HL-60 (cell line): ENCODE measurements around the gene BNIP5.

ENCODE experiments used
- DNase-seq, 2 experiments: peaks; one replicate each; pipeline ENCODE4 v3.0.0-alpha.2; 2010 to 2020; ENCODE audit warnings: low read depth in 1 of 2, low spot score in 1 of 2
- H3K27ac ChIP-seq: fragments of 250-450 bp; sonication (Bioruptor Pico); replicated peaks from 2 replicates; pipeline ENCODE4 v1.5.1; 2020; ENCODE audit warnings: mild to moderate bottlenecking, moderate library complexity
- H3K27me3 ChIP-seq: fragments of 250-450 bp; sonication (Bioruptor Pico); 2 replicates; pipeline ENCODE4 v1.5.1; 2021; ENCODE audit warnings: mild to moderate bottlenecking, moderate library complexity; ENCODE audit not compliant: insufficient read depth, poor library complexity, severe bottlenecking
- H3K4me3 ChIP-seq: replicated peaks from 2 replicates; pipeline ENCODE4 v1.5.1; 2011; ENCODE audit warnings: mild to moderate bottlenecking, control low read depth, low read length; ENCODE audit not compliant: insufficient read depth
- GABPA ChIP-seq: IDR thresholded peaks from 2 replicates; pipeline ENCODE4 v1.6.1; 2012; ENCODE audit warnings: low read depth
- POLR2AphosphoS5 ChIP-seq: IDR thresholded peaks from 2 replicates; pipeline ENCODE4 v1.6.1; 2012; ENCODE audit warnings: low read depth
- SPI1 ChIP-seq: IDR thresholded peaks from 2 replicates; pipeline ENCODE4 v1.6.1; 2012; ENCODE audit warnings: low read depth, mild to moderate bottlenecking, borderline replicate concordance
- TF ChIP-seq, protein P1 (sequence below): IDR thresholded peaks from one replicate; pipeline ENCODE4 v1.5.1; 2011; ENCODE audit warnings: low read length, control low read depth, inconsistent platforms; ENCODE audit not compliant: insufficient read depth
- TF ChIP-seq, protein P2 (sequence below): IDR thresholded peaks from 2 replicates; pipeline ENCODE4 v1.6.1; 2012; ENCODE audit warnings: low read depth; ENCODE audit not compliant: insufficient replicate concordance

The BNIP5 gene

DNA sequence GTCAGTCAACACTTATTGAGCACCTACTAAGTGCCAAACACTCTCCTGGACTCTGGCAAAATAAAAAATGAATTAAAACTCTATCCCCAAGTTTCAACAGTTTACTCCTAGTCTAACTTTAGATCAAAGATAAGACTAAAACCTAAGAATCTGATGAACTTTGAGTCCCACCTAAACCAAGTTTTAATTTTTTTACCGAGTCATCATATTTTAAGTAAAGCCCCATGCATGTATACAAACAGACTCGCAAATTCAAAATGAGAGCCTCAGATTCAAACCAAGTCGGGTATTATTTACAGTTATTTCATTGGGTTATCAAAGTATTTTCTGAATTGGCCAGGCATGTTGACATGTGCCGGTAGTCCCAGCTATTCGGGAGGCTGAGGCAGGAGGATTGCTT is 28.2 kb downstream of the BNIP5 start:
- DNase-seq, result no peak
- H3K27ac ChIP-seq, result no peak overlapping the region
- H3K27me3 ChIP-seq, result no peaks in the 10 kb centered on the region
- no peak overlapping the region for H3K4me3 ChIP-seq
- no peak for TF ChIP-seq SPI1
- TF ChIP-seq GABPA, result no peak
- TF ChIP-seq, protein P1, sequence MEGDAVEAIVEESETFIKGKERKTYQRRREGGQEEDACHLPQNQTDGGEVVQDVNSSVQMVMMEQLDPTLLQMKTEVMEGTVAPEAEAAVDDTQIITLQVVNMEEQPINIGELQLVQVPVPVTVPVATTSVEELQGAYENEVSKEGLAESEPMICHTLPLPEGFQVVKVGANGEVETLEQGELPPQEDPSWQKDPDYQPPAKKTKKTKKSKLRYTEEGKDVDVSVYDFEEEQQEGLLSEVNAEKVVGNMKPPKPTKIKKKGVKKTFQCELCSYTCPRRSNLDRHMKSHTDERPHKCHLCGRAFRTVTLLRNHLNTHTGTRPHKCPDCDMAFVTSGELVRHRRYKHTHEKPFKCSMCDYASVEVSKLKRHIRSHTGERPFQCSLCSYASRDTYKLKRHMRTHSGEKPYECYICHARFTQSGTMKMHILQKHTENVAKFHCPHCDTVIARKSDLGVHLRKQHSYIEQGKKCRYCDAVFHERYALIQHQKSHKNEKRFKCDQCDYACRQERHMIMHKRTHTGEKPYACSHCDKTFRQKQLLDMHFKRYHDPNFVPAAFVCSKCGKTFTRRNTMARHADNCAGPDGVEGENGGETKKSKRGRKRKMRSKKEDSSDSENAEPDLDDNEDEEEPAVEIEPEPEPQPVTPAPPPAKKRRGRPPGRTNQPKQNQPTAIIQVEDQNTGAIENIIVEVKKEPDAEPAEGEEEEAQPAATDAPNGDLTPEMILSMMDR, result no peak
- no peak for TF ChIP-seq POLR2AphosphoS5
- TF ChIP-seq, protein P2, sequence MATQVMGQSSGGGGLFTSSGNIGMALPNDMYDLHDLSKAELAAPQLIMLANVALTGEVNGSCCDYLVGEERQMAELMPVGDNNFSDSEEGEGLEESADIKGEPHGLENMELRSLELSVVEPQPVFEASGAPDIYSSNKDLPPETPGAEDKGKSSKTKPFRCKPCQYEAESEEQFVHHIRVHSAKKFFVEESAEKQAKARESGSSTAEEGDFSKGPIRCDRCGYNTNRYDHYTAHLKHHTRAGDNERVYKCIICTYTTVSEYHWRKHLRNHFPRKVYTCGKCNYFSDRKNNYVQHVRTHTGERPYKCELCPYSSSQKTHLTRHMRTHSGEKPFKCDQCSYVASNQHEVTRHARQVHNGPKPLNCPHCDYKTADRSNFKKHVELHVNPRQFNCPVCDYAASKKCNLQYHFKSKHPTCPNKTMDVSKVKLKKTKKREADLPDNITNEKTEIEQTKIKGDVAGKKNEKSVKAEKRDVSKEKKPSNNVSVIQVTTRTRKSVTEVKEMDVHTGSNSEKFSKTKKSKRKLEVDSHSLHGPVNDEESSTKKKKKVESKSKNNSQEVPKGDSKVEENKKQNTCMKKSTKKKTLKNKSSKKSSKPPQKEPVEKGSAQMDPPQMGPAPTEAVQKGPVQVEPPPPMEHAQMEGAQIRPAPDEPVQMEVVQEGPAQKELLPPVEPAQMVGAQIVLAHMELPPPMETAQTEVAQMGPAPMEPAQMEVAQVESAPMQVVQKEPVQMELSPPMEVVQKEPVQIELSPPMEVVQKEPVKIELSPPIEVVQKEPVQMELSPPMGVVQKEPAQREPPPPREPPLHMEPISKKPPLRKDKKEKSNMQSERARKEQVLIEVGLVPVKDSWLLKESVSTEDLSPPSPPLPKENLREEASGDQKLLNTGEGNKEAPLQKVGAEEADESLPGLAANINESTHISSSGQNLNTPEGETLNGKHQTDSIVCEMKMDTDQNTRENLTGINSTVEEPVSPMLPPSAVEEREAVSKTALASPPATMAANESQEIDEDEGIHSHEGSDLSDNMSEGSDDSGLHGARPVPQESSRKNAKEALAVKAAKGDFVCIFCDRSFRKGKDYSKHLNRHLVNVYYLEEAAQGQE, result no peak

- Histone ChIP-seq H3K4me3 (no peak overlapping the region), H3K27me3 (no peaks in the 10 kb centered on the region), H3K27ac (no peak overlapping the region)
- DNase-seq, result no peak
- TF ChIP-seq, protein P2, result no peak
- TF ChIP-seq, protein P1, result no peak
- TF ChIP-seq GABPA, result no peak
- TF ChIP-seq POLR2AphosphoS5, result no peak
- TF ChIP-seq SPI1, result no peak
Observed at GRCh38 chr6:36306375-36306774, 30.3 kb downstream of the BNIP5 start.

DNA sequence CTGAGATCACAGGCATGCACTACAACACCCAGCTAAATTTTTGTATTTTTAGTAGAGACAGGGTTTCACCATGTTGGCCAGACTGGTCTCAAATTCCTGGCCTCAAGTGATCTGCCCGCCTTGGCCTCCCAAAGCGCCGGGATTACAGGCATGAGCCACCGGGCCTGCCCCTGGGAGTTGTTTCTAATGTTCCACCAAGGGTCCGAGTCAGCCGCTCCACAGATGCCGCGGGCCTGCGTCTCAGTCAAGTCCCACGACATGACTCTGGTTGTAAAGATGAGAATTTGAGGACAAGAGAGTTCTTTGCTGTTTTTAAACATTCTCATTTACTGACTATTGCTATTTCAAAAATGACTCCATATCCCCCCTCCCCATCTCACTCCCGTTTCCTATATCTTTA is 30.8 kb downstream of the BNIP5 start:
- H3K27me3 ChIP-seq, result no peaks in the 10 kb centered on the region
- no peak for TF ChIP-seq POLR2AphosphoS5
- TF ChIP-seq, protein P1, result no peak
- no peak for TF ChIP-seq GABPA
- TF ChIP-seq SPI1, result no peak
- TF ChIP-seq, protein P2, result no peak

More for the DNA sequence above, 30.8 kb downstream of the BNIP5 start:
- H3K27ac ChIP-seq, result no peak overlapping the region
- no peak overlapping the region for H3K4me3 ChIP-seq
- DNase-seq, result no peak
